A673 (cell line): Measurements from ENCODE around the gene FSD1L. TPM values are rescaled to one million over a fixed set of nuclear protein-coding genes. Genes with fewer than 3 reads are reported as not detected.

Experiments
- BruUV-seq: library from RNA; stranded (reverse); fragments of 400-500 nt; replicated peaks from 2 replicates; lab custom pipeline; 2021; lab: Mats Ljungman, UMichigan
- CTCF ChIA-PET: fragments of 300-600 bp; sonication (Branson Sonifier 250); formaldehyde crosslinking; loops from one replicate; lab custom pipeline; 2022; ENCODE audit warnings: antibody characterized with exemption; lab: Charles Lee
- POLR2A ChIA-PET: fragments of 300-600 bp; sonication (Branson Sonifier 250); formaldehyde crosslinking; loops from one replicate; lab custom pipeline; 2022; ENCODE audit warnings: antibody characterized with exemption; ENCODE audit not compliant: low non-redundant PET; lab: Charles Lee
- DNase-seq: peaks from one replicate; pipeline ENCODE4 v3.0.0-alpha.2; 2015; ENCODE audit warnings: low spot score
- H3K27ac ChIP-seq: fragments of 200-600 bp; sonication (generic); 2 replicates; pipeline ENCODE4 v1.5.1; 2016; ENCODE audit warnings: mixed run types, low read depth, mild to moderate bottlenecking, mixed read lengths, antibody characterized with exemption, low read length; ENCODE audit not compliant: poor library complexity, severe bottlenecking
- H3K27me3 ChIP-seq: fragments of 200-600 bp; sonication (generic); replicated peaks from 2 replicates; pipeline ENCODE4 v1.6.1; 2017; ENCODE audit warnings: mixed run types, low read depth, mild to moderate bottlenecking, mixed read lengths, antibody characterized with exemption, low read length; ENCODE audit not compliant: insufficient read depth, poor library complexity
- H3K36me3 ChIP-seq: fragments of 200-600 bp; sonication (generic); 2 replicates; pipeline ENCODE4 v1.6.1; 2016; ENCODE audit warnings: mixed run types, mild to moderate bottlenecking, mixed read lengths, antibody characterized with exemption, low read length; ENCODE audit not compliant: insufficient read depth, poor library complexity, severe bottlenecking
- H3K4me1 ChIP-seq: fragments of 200-600 bp; sonication (generic); 2 replicates; pipeline ENCODE4 v1.6.1; 2017; ENCODE audit warnings: mixed run types, mild to moderate bottlenecking, mixed read lengths, antibody characterized with exemption, low read length; ENCODE audit not compliant: insufficient read depth, poor library complexity, severe bottlenecking
- H3K4me3 ChIP-seq: fragments of 200-600 bp; sonication (generic); 2 replicates; pipeline ENCODE4 v1.5.1; 2016; ENCODE audit warnings: low read depth, mixed run types, mild to moderate bottlenecking, mixed read lengths, low read length; ENCODE audit not compliant: poor library complexity, severe bottlenecking
- H3K9me3 ChIP-seq: fragments of 200-600 bp; sonication (generic); 2 replicates; pipeline ENCODE4 v1.6.1; 2016; ENCODE audit warnings: mixed run types, low read depth, mild to moderate bottlenecking, mixed read lengths, antibody characterized with exemption, low read length; ENCODE audit not compliant: poor library complexity, severe bottlenecking
- CTCF ChIP-seq: fragments of 300-800, 200-600 bp; sonication (generic); conservative IDR thresholded peaks from 2 replicates; pipeline ENCODE4 v1.5.1; 2017; ENCODE audit warnings: low read depth, mild to moderate bottlenecking, antibody characterized with exemption, low read length, moderate library complexity, mixed read lengths
- EZH2 ChIP-seq: fragments of 200-600 bp; sonication (generic); IDR thresholded peaks from 2 replicates; pipeline ENCODE4 v1.6.1; 2017; ENCODE audit warnings: borderline replicate concordance, low read depth, mild to moderate bottlenecking, mixed read lengths, antibody characterized with exemption, low read length; ENCODE audit not compliant: poor library complexity, severe bottlenecking
- intact Hi-C: fragments of 100-400 bp; cut with micrococcal nuclease; formaldehyde crosslinking; loops from one replicate; pipeline ENCODE4 v1.10.0; 2022; ENCODE audit not compliant: unreplicated experiment
- total RNA-seq: library from RNA; stranded (reverse); gene quantifications from 2 replicates; pipeline ENCODE4 v1.2.3, GENCODE V29; 2021

FSD1L gene
- total RNA-seq, 1 experiment from 2014 or later = 9.8 TPM

GRCh38 chr9:105501414-105501813 is 53.6 kb downstream of the FSD1L start:
- POLR2A ChIA-PET = no interaction called here
- intact Hi-C loops = loop anchor here (10.0 kb wide), 1 partner anchor 63 kb away; no protein-coding TSS in a partner anchor
- Histone ChIP-seq H3K9me3 (no peaks in the 10 kb centered on the region), H3K36me3 (no peaks in the 10 kb centered on the region), H3K4me1 (peaks cover 9% of the 10 kb centered on the region), H3K27me3 (no peaks in the 10 kb centered on the region), H3K4me3 (no peak overlapping the region), H3K27ac (no peak overlapping the region)
- CTCF ChIA-PET = no interaction called here
- no peak for TF ChIP-seq EZH2
- no peak for TF ChIP-seq CTCF
- no TSS peak for BruUV-seq
- no peak for DNase-seq

- no TSS peak for BruUV-seq
- no peaks in the 10 kb centered on the region for H3K9me3 ChIP-seq
- ChIA-PET POLR2A (no interaction called here), CTCF (no interaction called here)
- TF ChIP-seq EZH2 = no peak
- TF ChIP-seq CTCF = no peak
- H3K36me3 ChIP-seq = peaks cover 3% of the 10 kb centered on the region
- H3K27ac ChIP-seq = no peak overlapping the region
- H3K27me3 ChIP-seq = no peaks in the 10 kb centered on the region
- intact Hi-C loops = loop anchor here (10.0 kb wide), 1 partner anchor 63 kb away; no protein-coding TSS in a partner anchor
- H3K4me1 ChIP-seq = peaks cover 9% of the 10 kb centered on the region
- no peak for DNase-seq
- H3K4me3 ChIP-seq = no peak overlapping the region
Measured at GRCh38 chr9:105502276-105502675, 54.4 kb downstream of the FSD1L start.

GRCh38 chr9:105503881-105504280 is 56.0 kb downstream of the FSD1L start:
- no TSS peak for BruUV-seq
- intact Hi-C loops = loop anchor here (10.0 kb wide), 1 partner anchor 61 kb away; no protein-coding TSS in a partner anchor
- CTCF ChIA-PET = no interaction called here

More at GRCh38 chr9:105503881-105504280, 56.0 kb downstream of the FSD1L start:
- H3K4me1 ChIP-seq = peaks cover 9% of the 10 kb centered on the region
- no peaks in the 10 kb centered on the region for H3K27me3 ChIP-seq
- peaks cover 6% of the 10 kb centered on the region for H3K36me3 ChIP-seq
- POLR2A ChIA-PET = no interaction called here
- H3K9me3 ChIP-seq = no peaks in the 10 kb centered on the region
- peak; percentile 32 for DNase-seq
- no peak for TF ChIP-seq CTCF
- TF ChIP-seq EZH2 = no peak
- H3K4me3 ChIP-seq = no peak overlapping the region
- no peak overlapping the region for H3K27ac ChIP-seq
